ENCODE measurements around the gene SEC16A.

SEC16A gene

GRCh38 chr9:136485049-136486045, 2.5 kb upstream of the SEC16A start:
- DNase-seq = peak; percentile 68

DNA sequence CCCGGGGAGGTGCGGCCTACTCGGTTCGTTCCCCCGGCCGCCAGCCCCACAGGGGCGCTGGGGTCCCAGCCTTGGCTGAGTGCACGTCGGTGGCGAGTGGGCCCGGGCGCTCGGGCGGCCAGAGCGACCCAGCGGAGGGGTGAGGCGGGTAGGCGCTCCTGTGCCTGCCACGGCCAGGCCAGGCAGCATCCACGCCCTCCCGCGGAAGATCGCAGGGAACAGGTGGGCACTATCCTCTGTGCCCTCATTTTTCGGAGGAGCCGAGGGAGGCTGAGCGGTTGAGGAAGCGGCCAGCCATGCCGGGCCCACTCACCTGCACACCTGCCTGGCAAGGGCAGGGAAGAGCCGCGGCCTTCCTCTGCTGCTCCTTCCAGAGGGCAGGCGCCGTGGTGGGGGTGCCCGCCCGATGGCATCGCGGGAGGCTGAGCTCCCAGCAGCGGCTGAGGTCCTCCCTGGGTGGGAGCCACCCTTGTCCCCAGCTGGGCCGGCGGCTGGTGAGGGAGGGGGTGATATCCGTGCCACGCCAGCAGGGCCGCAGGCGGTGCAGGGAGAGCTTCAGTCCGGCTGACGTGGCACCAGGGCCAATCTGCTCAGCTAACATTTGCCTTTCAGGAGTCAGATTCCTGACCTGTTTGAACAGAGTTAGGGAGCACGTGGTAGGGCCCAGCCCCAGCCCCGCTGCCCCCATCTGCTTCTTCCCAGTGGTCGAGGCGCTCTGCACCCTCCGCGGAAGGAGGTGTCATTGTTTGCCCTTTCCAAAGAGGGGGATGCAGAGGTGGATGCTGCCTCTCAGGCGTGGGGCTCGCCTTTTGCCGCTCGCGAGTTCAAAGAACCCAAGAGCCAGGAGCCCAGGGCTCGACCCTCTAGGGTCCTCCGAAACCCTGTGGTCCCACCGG, 1.6 kb upstream of the SEC16A start:
- DNase-seq = no peak

DNA sequence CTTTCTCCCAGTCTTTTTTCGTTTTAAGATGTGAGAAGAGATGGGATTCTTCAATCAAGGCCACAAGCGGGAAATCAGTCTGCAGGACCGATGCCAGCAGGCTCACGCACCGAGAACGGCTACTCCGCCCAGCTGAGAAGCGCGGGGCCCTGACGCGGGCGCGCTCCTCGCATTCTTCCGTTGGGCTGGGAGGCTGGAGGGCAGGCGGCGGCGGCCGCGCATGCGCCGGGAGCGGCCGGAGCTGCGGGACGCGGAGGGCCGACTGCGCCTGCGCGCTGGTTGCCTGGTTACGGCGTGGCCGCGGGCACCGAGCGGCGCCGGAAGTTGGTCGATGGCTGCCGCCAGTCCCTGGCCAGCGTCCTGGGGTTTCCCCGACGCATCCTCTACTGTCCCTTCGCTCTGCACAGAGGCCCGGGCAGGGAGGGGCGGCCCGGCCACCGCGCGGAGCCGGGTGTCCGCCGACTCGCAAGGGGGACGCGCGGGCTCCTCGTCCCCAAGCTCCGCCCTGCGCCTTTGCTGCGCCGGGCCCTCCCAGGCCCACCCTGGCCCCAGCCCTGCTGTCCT, 831 bp upstream of the SEC16A start:
- peak; percentile 88 for DNase-seq

GRCh38 chr9:136482046-136482792, 621 bp downstream of the SEC16A start:
- DNase-seq = peak; percentile 20

GRCh38 chr9:136481558-136481957, 1.3 kb downstream of the SEC16A start:
- DNase-seq = no peak

GRCh38 chr9:136476369-136477150, 6.3 kb downstream of the SEC16A start:
- DNase-seq = no peak

DNA sequence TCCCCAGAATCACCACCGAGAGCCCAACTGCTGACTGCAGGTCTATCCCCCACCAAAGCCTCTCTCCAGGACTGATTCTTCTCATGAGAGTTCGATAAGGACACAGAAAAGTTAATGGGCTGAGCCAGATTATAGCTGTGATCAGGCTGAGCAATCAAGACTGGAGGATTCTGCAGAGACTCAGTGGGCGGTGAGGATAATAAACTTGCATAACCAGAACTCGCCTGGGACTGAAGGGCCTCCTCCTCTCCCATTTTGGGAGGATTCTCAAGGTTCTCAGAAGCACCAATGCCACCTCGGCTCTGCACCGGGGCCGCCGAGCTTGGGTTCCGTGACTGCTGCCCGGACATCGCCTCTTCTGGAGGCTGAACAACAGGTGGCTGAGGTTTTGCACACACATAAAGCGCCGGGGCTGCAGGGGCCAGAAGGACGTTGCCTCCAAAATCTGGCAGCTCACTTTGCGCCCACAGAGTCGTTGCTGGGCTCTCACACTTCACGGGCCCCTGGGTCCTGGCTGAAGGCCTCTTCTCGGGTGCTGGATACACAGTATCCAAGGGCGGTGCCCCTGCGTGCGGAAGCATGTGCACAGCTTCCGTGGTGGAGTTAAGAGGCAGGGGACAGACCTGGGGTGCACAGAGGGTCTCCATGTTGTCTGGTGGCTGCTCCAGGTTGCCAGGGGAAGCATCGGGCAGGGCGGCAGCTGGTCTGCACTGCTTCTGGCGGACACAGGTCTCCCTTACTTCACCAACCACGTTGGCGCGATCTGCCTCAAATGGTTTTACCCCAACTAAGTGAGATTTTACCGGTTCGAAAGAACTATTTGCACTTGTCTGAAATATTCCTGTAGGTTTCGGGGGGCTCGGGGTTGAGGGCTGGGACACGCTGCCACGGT, 7.6 kb downstream of the SEC16A start:
- DNase-seq = no peak

GRCh38 chr9:136474021-136474640, 8.7 kb downstream of the SEC16A start:
- DNase-seq = no peak

DNA sequence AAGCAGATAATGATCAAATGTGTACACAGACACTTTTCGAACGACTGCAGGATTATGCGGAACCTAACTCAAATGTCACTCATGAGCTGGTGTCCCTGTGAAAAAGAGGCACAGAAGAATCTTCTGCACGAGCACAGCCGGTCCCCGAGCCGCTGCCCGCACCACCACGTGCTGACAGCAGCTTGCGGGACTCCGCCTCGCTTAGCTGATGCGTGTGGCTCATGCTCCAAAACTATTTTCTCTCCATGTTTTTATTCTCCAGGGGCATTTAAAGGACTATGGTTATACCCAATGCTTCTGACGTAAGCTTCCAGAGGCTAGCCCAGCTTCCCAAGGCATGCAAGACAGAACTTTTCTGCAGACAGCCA, 9.5 kb downstream of the SEC16A start:
- DNase-seq = no peak

DNA sequence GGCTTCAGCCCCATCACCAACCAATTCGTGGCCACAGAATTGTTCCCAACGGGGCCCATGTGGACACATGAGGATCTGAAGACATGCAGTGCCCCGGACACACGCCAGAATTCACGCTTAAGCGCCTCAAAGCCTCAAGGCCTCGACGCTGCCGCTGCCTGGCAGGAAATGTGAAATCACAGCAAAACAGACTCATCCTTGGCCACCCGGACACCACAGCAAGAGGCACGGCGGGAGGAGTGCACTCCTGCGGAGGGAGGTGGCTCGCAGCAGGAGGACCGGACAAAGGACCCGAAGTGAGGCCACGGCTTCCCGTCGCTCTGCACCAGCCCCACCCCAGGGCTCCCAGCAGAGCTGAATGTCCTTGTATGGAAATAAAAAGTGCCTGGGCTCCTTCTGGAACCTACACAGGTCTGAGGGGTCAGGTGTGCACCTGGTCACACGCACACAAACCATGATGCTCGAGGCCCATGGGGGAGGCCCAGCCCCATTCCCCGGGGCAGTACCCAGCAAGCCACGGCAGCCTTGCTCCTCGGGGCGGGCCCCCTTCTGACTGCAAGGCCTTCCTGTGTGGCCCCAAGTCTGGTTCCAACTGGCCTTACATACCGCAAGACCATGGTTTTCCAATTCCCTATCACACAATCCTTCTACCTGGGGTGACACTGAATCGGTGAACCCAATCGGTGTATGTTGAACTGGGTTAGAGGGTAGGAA, 10.0 kb downstream of the SEC16A start:
- no peak for DNase-seq

DNA sequence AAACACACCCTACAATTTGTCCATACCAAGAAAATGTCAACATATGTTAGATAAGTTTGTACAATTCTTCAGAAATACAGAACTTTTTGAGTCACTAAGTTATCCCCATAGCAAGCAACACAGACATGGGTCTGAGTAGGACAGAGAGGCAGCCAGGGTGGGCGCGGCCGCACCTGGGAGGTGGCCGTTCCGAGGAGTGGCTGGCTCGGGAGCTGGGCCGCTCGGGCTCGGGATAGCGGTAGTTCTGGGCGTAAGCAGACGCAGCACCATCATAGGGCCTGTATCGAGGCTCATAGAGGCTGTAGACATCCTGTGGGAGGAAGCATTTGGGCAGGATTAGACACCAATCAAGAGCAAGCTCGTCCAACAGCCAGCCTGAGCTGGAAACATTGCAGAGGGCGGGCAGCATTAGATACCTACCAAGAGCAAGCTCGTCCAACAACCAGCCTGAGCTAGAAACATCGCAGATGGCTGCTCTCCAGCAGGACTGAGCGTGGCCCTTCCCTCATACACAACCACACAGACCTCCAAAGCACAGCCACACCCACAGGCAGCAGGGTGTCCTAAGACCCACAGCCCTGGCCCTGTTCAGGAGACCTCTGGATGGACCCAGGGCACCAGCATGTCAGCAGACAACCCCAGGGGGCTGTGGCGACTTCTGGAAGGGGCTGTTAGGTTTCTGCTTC, 10.9 kb downstream of the SEC16A start:
- no peak for DNase-seq

DNA sequence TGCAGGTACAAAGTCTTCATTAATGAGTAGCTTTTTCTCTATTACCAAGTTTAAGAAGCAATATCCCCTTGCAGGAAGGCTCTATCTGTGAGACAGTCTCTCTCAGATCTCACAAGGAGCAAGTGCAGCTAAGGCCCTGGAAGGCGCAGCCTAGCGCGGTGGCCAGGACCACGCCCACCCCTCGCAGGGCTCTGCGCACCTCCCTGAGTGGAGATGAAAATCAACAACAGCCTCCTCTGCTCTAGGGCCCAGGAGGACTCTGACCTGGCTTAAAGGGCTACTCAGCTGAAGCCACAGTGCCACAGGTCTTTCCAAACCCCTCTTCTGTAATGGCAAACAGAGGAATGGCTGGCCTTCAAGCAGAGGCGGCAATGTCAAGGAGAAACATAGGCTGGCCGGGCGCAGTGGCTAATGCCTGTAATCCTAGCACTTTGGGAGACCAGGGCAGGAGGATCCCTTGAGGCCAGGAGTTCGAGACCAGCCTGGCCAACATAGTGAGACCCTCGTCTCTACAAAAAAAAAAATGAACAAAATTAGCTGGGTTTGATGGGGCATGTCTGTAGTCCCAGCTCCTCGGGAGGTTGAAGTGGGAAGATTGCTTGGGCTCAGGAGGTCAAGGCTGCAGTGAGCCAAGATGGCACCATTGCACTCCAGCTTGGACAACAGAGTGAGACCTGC, 11.9 kb downstream of the SEC16A start:
- no peak for DNase-seq

GRCh38 chr9:136470356-136470755, 12.5 kb downstream of the SEC16A start:
- DNase-seq = no peak

DNA sequence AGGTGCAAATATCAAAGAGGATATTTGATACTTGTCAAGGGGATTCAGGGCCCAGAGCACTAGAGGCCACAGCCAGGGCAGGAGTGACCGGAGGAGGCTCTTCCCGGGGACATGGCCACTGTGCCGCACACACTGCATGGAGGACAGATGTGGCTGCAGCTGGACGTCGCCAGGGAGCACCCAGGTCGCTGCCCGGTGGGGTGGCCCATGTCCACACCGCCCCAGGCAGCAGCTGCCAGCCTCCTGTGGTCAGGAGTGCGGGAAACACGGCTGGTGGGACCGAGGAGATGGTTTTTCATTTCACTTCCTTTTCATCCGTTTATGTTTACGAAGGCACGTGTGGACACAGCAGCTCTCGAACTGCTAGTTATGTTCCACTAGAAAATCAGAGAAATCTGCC, 15.1 kb downstream of the SEC16A start:
- DNase-seq = no peak

GRCh38 chr9:136466155-136466541, 16.7 kb downstream of the SEC16A start:
- DNase-seq = no peak

DNA sequence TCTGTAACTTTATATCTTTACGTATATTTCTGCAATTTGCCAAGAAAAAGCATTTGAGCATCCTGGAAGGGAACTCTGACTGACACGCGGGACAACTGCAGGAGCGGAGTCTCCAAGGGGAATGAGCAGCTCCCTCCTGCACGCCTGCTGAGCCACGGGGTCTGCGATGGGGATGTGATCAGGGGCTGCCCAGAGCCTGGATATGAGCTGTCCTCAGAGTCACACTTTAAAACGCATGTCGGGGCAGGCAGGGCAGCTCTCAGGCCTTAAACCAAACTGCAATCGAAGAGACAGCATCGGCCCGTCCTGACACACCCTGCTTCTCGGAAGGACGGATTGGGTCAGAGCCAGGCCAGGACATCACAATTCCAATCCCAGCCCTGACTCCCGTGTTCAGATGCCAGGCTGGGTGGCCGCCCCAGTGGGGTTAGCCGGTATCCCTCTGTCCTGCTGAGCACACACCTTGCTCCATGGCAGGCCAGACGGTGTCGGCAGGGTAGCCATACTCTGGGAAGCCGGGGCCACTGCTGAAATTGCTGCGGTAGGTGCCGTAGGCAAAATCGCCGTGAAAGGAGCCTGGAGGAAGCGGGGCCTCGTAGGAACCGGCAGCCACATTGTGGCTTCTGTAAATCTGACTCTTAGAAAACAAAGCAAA, 17.2 kb downstream of the SEC16A start:
- DNase-seq = no peak

DNA sequence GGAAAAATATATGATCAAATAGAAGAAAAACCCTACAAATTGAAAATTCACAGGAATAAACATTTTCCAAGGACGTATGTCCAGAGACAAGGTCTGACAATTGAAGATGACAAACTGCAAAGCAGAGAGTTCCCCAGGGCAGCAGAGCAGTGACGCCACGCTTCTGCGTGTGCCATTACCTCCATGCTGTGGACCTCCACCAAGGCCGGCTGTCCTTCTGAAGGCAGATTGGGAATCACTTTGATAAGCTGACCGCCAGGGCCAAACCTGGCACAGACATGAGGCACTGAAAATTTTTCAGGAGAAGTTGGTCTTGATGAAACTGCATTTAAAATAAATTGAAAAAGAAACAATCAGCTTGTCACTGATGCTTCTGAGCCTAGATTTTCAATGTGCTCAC, 18.6 kb downstream of the SEC16A start:
- no peak for DNase-seq

- DNase-seq = no peak
These were observed 19.3 kb downstream of the SEC16A start for GRCh38 chr9:136463578-136463977.

All from fibroblast of skin of abdomen (primary cell).